Dermis microvascular lymphatic vessel endothelial cell (primary cell): ENCODE results near the gene FILIP1. TPM values are rescaled to one million over a fixed set of nuclear protein-coding genes. Genes with fewer than 3 reads are reported as not detected.

ENCODE experiments used
- total RNA-seq: library from RNA; depleted of rRNA; stranded (reverse); fragments of >200 nt; gene quantifications from 2 replicates; pipeline ENCODE4 v1.2.1, GENCODE V29; 2014

The FILIP1 gene
- total RNA-seq, 1 donor from 2014 or later = 1.7 TPM

Other genes with a start within 250 kb of the FILIP1 start
- gene COX7A2, start 250.0 kb downstream of the FILIP1 start, total RNA-seq = 102 and 170 TPM in 2 replicates
- gene TMEM30A, start 209.0 kb downstream of the FILIP1 start, total RNA-seq = 121 and 147 TPM in 2 replicates
- 34.1 and 37.8 TPM in 2 replicates for gene SENP6, start 108.1 kb upstream of the FILIP1 start, total RNA-seq